GM18868 (cell line): ENCODE data around the gene FNTB.

Experiments used
- ATAC-seq: cut with Tn5 transposase; IDR thresholded peaks from one replicate; pipeline ENCODE4 v1.9.1; 2021; ENCODE audit warnings: mild to moderate bottlenecking, moderate library complexity; ENCODE audit not compliant: unreplicated experiment

The FNTB gene

DNA sequence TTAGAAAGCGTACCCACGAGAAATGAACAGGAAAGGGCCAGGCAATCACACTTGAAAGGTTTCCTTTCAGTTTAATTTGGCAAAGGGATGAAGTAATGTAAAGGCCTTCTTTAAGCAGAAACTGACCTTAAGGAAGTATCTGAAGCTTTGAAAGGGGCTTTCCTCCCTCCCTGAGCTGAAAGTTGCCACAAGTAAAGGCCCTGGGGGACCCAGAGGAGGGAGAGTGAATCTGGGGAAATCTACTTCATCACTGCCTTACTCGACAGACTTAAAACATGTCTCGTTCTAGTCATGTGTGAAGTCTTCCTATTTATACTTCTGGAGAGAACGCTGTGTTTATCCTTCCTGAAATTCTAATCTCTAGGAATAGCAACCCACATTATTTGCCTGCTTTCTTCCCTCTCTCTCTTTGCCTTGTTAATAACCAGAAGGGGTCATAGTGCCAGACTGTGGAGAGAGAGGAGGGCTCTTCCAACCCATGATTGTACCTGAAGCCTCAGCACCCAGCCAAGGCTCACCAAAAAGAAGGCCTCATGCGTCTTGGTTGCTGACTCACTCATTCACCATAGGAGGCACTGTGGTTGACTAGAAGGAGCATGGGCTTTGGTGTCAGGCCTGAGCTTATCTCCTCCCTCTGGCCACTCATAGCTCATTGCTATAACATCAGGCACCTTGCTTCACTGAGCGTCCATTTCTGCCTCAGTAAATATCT is 33.9 kb upstream of the FNTB start:
- ATAC-seq: peak; percentile 89

DNA sequence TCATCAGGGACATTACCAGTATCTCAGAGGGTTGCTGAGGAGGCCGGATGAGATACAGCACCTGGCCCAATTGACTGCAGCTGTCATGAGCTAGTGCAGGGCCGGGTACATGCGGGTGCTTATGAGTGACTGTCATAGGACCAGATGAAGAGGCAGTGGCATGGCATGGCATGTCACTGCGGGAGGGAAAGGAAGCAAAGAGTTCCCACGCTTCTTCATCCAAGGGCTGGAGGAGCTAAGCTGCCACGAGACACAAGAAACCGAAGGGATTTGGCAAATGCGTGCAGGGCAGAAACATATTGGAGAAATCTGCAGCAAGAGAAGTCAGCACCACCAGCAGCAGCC is 33.4 kb upstream of the FNTB start:
- no peak for ATAC-seq

DNA sequence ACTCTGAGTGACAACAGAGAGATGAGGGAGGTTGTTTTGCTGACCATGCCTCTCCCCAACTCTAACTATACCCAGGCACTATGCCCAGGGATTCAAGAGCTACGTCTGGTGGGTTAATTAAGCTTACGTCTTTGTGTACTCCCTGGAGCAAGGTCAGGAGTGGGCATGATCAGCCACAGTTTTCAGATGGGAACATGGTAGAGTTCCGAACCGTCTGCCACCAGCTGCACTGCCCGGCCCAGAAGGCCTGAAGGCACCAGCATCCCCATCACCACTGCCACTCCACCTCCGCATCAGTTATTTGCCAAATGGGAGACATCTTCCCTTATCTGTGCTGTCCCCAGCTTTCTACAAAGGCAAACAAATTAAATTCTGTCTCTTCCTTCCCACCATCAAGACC is 33.0 kb upstream of the FNTB start:
- ATAC-seq: no peak

GRCh38 chr14:64954491-64955240 is 32.0 kb upstream of the FNTB start:
- ATAC-seq: no peak

- ATAC-seq: no peak
Observed at GRCh38 chr14:64955297-64955696, 31.4 kb upstream of the FNTB start.

GRCh38 chr14:64956697-64957406 is 29.8 kb upstream of the FNTB start:
- no peak for ATAC-seq

DNA sequence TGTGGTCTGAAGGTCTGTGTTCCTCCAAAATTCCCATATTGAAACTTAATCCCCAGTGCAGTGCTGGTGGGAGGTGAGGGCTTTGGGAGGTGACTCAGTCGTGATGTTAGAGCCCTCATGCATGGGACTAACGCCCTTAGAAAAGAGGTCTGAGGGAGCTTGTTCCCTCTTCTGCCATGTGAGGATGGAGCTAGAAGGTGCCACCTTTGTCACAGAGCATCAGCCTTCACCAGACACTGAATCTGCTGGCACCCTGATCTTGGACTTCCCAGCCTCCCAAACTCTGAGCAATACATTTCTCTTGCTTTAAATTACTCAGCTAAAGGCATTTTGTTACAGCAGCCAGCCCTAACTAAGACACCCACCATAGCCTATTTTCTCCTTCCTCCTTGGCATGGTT is 28.5 kb upstream of the FNTB start:
- ATAC-seq: no peak

- ATAC-seq: no peak
Observed at GRCh38 chr14:64958743-64959142, 28.0 kb upstream of the FNTB start.

GRCh38 chr14:64960762-64961276 is 25.9 kb upstream of the FNTB start:
- ATAC-seq: no peak

- no peak for ATAC-seq
Observed at GRCh38 chr14:64963611-64964010, 23.1 kb upstream of the FNTB start.

DNA sequence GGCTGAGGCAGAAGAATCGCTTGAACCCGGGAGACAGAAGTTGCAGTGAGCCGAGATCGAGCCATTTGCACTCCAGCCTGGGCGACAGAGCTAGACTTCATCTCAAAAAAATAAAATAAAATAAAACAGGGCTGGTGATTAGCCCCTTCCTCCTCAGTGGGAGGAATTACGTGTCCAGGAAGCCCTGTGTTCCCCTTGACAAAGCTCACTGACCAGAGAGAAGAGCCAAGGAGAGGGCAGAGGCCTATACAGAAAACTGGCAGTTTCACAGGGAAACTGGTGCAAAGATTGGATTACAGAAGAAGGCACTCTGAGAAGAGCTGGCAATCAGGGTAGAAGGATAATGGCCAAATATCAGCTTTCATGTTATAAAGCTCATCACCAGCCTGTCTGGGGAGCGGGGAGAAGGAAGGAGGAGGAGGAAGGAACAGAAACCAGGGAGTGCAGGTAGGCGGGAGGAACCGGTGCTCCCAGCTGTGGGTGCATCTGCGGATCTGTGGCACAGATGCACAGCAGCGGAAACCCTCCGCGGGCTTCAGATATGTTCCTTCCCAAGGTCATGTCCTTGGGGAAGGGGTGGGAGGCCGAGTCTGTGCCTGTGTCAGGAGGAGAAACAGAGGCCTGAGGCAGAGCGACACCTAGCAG is 21.2 kb upstream of the FNTB start:
- no peak for ATAC-seq

DNA sequence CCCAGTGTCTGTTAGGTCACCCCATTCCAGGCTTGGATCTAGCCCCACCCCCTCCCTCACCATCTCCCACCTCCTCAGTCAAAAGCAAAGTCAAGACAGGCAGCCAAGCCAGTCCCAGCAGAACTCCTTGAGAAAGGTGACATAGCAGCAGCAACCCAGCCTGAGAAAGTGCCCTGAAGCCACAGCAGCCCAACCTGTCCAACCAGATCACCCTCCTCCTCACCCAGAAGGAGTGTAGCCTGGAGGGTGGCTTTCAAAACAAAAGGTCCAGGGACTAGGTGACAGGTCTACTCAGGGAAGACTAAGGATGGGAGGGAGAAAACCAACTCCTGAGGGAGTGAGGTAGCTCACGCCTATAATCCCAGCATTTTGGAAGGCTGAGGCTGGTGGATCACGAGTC is 19.7 kb upstream of the FNTB start:
- no peak for ATAC-seq

DNA sequence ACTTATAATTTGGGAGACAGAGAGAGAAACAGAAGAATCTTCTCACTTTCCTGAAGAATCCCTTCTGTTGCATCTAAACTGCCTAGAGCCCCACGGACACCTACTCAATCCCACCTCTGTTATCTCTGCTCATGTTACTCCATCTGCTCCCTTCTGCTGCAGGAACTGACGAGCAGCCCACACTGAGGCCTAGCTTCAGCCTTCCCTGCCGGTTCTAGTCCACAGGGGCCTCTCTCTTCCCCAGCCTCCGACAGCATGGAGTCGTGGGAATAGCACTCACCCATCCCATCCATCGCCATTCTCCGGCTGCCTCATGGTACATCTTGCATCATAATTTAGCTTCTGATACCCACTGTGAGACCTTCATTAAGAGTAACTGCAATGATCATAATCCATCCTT is 18.5 kb upstream of the FNTB start:
- ATAC-seq: no peak

GRCh38 chr14:64968651-64969050 is 18.0 kb upstream of the FNTB start:
- no peak for ATAC-seq

- no peak for ATAC-seq
Observed at GRCh38 chr14:64970041-64970440, 16.7 kb upstream of the FNTB start.

DNA sequence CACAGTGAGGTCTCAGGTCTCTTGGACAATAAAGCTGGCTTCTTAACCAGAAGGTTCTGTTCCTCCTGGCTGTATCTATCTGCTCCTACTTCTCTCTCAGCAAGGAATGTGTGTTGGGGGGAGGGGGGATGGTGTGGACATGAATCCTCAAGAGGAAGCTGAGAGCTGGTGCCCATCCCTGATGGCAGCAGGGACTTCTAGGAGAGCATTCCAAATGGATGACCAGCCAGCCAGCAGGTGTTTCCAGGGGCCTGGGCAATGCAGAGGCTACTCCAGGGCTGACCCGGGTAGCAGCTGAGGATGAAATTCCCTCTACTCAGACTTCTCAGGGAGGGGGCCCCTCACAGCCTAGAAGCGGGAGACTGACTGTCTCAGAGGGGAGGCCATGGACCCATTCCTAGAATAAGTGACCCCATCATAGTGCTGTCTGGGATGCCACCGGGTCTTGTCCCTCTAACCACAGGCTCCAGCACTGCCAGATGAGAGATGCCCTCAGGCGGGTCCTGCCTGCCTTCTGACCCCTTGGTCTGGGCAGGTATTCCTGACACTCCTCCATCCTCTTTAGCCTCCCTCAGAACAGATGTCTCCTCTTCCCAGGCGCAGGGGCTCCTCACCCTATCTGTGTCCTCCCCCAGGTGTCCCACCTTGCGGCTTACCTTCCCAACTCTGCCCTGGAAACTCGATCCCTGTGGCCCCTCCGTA is 15.8 kb upstream of the FNTB start:
- ATAC-seq: no peak

- ATAC-seq: no peak
Observed at GRCh38 chr14:64971491-64971942, 15.2 kb upstream of the FNTB start.

DNA sequence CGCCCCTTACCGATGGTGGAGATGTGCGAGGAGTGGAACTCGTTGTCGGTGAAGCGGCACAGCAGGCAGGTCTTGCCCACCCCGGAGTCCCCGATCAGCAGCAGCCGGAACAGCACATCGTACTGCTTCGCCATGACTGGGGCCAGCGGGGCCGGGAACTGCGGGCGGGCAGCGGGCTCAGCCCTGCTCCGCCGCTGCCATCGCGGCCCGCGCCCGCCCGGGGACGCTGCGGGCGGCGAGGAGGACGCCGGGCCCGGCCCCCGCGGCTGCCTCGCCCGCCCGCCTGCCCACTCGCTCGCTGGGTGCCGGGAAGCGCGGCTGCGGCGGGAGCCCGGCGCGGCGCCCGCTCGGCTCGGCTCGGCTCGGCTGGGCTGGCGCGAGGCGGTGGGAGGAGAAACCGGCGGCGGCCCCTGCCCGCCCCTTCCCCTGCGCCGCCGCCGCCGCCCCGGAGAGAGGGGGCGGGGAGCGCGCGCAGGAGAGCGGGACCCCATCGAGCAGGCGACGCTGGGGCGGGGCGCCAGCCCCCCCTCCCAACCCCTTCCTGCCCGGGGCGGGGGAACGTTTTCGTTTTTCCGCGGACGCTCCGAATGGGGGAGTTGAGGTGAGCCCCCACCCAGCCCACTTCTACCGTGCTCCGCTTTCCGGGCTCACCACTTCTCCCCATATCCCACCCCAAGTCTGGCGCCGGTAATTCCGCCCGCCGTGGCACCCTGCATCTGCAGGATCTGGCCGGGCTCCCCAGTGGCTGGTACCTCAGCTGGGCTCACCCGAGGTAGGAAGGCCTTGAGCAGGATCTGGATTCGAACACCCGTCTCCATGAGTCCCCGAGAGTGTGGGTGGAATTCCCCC is 14.5 kb upstream of the FNTB start, which contains the start of gene RAB15:
RAB15 (minus strand) TSS at position 394 of the 849 bp plus-strand sequence; CDS start at position 134, 260 bp downstream.
- ATAC-seq: peak; percentile 56

- no peak for ATAC-seq
Observed at GRCh38 chr14:64973026-64973442, 13.7 kb upstream of the FNTB start.

GRCh38 chr14:64973826-64974225 is 12.9 kb upstream of the FNTB start:
- ATAC-seq: no peak
